Omental fat pad (tissue), 4 donors: ENCODE results near the gene ZNF467. TPM values are rescaled to one million over a fixed set of nuclear protein-coding genes. Genes with fewer than 3 reads are reported as not detected.

Source experiments
- ATAC-seq: fragments of 150-250 bp; one replicate; pipeline ENCODE4 v1.9.1; 2016; ENCODE audit warnings: mild to moderate bottlenecking, moderate library complexity; ENCODE audit not compliant: low FRiP score
- DNase-seq: peaks from one replicate; pipeline ENCODE4 v3.0.0-alpha.2; 2019; ENCODE audit warnings: low spot score
- CTCF ChIP-seq, 3 donors: fragments of 450-650 bp; IDR thresholded peaks; one replicate each; pipeline ENCODE4 v1.5.1; 2016 to 2017; ENCODE audit warnings: antibody characterized with exemption in 3 of 3, mild to moderate bottlenecking in 3 of 3, moderate library complexity in 2 of 3
- total RNA-seq, 4 donors: library from RNA; depleted of rRNA; stranded (reverse); fragments of >200 nt; gene quantifications; one replicate each; pipeline ENCODE4 v1.1.0, GENCODE V29; 2016

Gene ZNF467
- total RNA-seq, 4 donors from 2014 or later, result 4.2 to 15.8 (median 7.0) TPM

- no peak for DNase-seq
- no peak for ATAC-seq
- TF ChIP-seq CTCF (IDR thresholded peaks at IDR 0.05), result no peak
These were observed 11.3 kb downstream of the ZNF467 start for GRCh38 chr7:149762089-149762488.

- no peak for TF ChIP-seq CTCF (IDR thresholded peaks at IDR 0.05)
- ATAC-seq (no peak), DNase-seq (no peak)
These were observed 12.1 kb downstream of the ZNF467 start for GRCh38 chr7:149761307-149761706.

- ATAC-seq (no peak), DNase-seq (no peak)
- no peak for TF ChIP-seq CTCF (IDR thresholded peaks at IDR 0.05)
These were observed 12.8 kb downstream of the ZNF467 start for GRCh38 chr7:149760538-149760937.

- DNase-seq, result no peak
- no peak for TF ChIP-seq CTCF (IDR thresholded peaks at IDR 0.05)
- ATAC-seq, result no peak
These were observed 14.1 kb downstream of the ZNF467 start for GRCh38 chr7:149759093-149759860.

- ATAC-seq (no peak), DNase-seq (no peak)
- no peak for TF ChIP-seq CTCF (IDR thresholded peaks at IDR 0.05)
These were observed 19.8 kb downstream of the ZNF467 start for GRCh38 chr7:149753375-149754233.

GRCh38 chr7:149752646-149753045 is 20.7 kb downstream of the ZNF467 start:
- DNase-seq (no peak), ATAC-seq (no peak)
- TF ChIP-seq CTCF (IDR thresholded peaks at IDR 0.05), result no peak
